Body of pancreas (tissue), 4 donors: ENCODE data around the gene MAPK8IP3.

Experiments
- POLR2A ChIP-seq, 3 donors: fragments of 450-650 bp; IDR thresholded peaks; one replicate each; pipeline ENCODE4 v1.6.1; 2016; ENCODE audit warnings: antibody characterized with exemption in 3 of 3, mild to moderate bottlenecking in 2 of 3
- TF ChIP-seq, protein P1 (sequence below), 7 experiments: fragments of 450-650 bp in 4 of 7; fragments of 200-600 bp in 3 of 7; sonication (generic) in 3 of 7; IDR thresholded peaks; one replicate each; pipeline ENCODE4 v1.5.1; 2016 to 2019; ENCODE audit warnings: antibody characterized with exemption in 7 of 7

DNA sequence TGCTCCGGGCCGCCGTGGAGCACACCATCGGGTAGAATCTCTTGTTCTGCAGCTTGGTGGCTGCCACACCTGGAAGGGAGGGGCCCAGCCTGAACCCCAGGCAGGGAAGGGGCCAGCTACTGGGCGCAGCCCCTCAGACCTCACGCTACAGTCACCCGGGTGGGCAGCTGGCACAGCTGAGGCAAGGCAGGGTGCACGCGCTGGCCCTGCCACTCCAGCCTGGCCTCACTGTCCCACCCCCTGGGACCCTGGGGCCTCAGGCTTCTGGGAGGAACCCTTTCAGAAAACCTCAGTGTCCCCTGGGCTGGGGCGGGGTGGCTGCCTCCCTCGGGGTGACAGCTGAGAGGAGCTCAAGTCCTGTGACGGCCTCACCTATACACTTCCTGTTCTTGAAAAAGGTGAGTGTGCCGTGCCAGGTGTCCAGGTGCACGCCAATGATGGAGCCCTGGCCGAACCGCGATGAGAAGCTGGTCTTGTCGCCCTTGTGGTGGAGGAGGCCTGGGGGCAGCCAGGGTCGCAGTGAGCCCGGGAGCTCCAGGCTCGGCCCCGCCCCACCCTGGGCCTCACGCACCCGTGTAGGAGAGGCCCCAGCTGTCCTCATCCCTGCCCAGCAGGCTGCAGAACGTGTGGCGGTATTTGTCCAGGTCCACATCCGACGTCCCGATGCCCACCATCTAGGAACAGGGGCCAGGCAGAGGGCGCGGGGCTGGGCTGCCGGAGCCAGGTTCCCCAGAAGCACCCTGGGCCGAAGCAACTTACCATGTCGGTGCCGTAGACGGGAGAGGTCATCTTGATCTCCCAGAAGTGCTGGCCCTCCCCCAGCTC is 71.6 kb downstream of the MAPK8IP3 start:
- no peak for TF ChIP-seq POLR2A (IDR thresholded peaks at IDR 0.05)
- TF ChIP-seq, protein P1, sequence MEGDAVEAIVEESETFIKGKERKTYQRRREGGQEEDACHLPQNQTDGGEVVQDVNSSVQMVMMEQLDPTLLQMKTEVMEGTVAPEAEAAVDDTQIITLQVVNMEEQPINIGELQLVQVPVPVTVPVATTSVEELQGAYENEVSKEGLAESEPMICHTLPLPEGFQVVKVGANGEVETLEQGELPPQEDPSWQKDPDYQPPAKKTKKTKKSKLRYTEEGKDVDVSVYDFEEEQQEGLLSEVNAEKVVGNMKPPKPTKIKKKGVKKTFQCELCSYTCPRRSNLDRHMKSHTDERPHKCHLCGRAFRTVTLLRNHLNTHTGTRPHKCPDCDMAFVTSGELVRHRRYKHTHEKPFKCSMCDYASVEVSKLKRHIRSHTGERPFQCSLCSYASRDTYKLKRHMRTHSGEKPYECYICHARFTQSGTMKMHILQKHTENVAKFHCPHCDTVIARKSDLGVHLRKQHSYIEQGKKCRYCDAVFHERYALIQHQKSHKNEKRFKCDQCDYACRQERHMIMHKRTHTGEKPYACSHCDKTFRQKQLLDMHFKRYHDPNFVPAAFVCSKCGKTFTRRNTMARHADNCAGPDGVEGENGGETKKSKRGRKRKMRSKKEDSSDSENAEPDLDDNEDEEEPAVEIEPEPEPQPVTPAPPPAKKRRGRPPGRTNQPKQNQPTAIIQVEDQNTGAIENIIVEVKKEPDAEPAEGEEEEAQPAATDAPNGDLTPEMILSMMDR (IDR thresholded peaks at IDR 0.05) = no peak
